ENCODE data around the gene QKI.

Gene QKI

GRCh38 chr6:163414946-163415619, 565 bp downstream of the QKI start:
- no peak for DNase-seq (ENCODE audit: extremely low read depth, low read depth)
- no peak for TF ChIP-seq CTCF (IDR thresholded peaks at IDR 0.05; ENCODE audit: low read depth, low read length)

- no peak for DNase-seq (ENCODE audit: extremely low read depth, low read depth)
- TF ChIP-seq CTCF (IDR thresholded peaks at IDR 0.05; ENCODE audit: low read depth, low read length) = no peak
Observed at GRCh38 chr6:163415620-163416556, 1.4 kb downstream of the QKI start.

- TF ChIP-seq CTCF (IDR thresholded peaks at IDR 0.05; ENCODE audit: low read depth, low read length) = peak; percentile 54
Observed at GRCh38 chr6:163416557-163417253, 2.2 kb downstream of the QKI start.

GRCh38 chr6:163417595-163417994, 3.1 kb downstream of the QKI start:
- TF ChIP-seq CTCF (IDR thresholded peaks at IDR 0.05; ENCODE audit: low read depth, low read length) = no peak
- DNase-seq (ENCODE audit: extremely low read depth, low read depth) = no peak

More at GRCh38 chr6:163416557-163417253, 2.2 kb downstream of the QKI start:
- DNase-seq (ENCODE audit: extremely low read depth, low read depth) = peak; percentile 61

GRCh38 chr6:163418311-163419029, 4.0 kb downstream of the QKI start:
- DNase-seq (ENCODE audit: extremely low read depth, low read depth) = no peak
- TF ChIP-seq CTCF (IDR thresholded peaks at IDR 0.05; ENCODE audit: low read depth, low read length) = no peak

- TF ChIP-seq CTCF (IDR thresholded peaks at IDR 0.05; ENCODE audit: low read depth, low read length) = no peak
- peak; percentile 35 for DNase-seq (ENCODE audit: extremely low read depth, low read depth)
Observed at GRCh38 chr6:163419413-163420288, 5.1 kb downstream of the QKI start.
